KOPT-K1 (cell line): Measurements from ENCODE around the gene CNOT4.

Experiments
- H3K27ac ChIP-seq: fragments of 200-600 bp; sonication (generic); 2 replicates; pipeline ENCODE4 v1.5.1; 2016; ENCODE audit warnings: antibody characterized with exemption, mild to moderate bottlenecking, low read depth, low read length; ENCODE audit not compliant: poor library complexity, severe bottlenecking
- H3K36me3 ChIP-seq: fragments of 200-600 bp; sonication (generic); 2 replicates; pipeline ENCODE4 v1.5.1; 2017; ENCODE audit warnings: antibody characterized with exemption, mild to moderate bottlenecking, low read length, moderate library complexity; ENCODE audit not compliant: insufficient read depth
- H3K9me3 ChIP-seq: fragments of 200-600 bp; sonication (generic); 2 replicates; pipeline ENCODE4 v1.5.1; 2017; ENCODE audit warnings: antibody characterized with exemption, low read length, mild to moderate bottlenecking; ENCODE audit not compliant: insufficient read depth, poor library complexity, severe bottlenecking

Gene CNOT4

DNA sequence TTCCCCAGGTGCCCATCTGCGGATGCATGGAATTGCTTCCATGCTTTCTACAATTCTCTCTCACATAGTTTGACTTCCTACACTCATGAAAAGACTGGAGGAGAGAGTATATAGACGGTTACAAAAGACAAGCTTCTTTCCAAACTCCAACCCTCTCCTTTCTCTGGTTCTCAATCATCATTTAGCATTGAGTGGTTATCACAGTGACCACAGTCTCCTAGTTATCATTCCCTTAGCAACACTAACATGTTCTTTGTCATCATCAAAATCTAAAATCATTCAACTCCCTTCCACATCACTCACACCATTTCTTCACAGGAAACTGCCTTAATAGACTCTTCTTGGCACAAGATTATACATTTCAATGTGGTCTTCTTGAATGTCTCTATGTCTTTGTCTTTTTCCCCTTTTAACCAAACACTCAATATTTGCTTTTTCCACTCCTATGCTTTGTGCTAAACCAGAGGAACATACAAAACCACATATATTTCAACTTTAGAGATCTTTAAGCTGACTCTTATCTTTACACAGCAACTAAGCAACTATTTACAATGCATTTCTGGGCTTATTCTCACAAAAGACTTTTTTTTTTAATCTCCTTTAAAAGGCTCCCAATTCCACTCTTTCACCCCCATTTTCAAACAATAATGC lies 126.3 kb downstream of the CNOT4 start:
- Histone ChIP-seq H3K27ac (no peak overlapping the region), H3K36me3 (peaks cover 17% of the 10 kb centered on the region), H3K9me3 (no peaks in the 10 kb centered on the region)

DNA sequence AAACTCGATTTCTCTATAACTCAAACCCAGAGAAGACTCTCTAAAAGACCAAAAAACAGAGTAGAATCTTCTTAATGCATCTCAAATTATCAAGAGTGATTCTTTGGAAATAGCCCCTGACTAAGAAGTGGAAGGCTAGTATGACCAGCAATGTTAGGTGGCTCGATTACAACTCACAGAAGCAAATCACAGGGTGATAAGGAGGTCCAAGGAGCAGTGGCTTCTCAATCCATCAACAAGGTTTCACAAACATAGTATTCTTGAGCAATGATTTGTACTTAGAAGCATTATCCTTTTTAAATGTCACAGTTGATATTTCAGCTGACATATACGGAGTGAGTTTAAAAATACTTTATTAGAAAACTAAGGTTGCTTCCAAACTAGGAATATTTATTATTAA lies 127.7 kb downstream of the CNOT4 start:
- Histone ChIP-seq H3K27ac (no peak overlapping the region), H3K9me3 (no peaks in the 10 kb centered on the region), H3K36me3 (peaks cover 7% of the 10 kb centered on the region; the same call in 1 of the 2 replicates)

DNA sequence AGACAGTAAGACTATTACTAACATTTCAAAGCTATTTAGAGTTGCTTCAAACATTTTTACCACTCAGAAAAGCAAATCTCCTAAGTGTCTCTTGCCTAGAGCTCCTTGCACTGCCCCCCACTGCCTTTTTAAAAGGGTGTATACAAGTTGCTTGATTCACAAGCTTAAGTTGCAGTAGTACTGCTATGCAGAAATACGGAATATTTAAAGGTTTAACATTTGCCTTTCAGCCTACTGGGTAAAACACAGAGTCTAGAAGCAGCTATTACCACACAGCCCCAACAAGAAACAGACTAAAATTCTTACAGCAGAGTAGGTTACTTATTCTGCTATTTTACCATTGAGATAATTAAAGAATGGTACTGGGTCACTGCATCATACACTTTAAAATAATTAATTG lies 128.5 kb downstream of the CNOT4 start:
- Histone ChIP-seq H3K27ac (no peak overlapping the region), H3K9me3 (no peaks in the 10 kb centered on the region), H3K36me3 (no peaks in the 10 kb centered on the region)

DNA sequence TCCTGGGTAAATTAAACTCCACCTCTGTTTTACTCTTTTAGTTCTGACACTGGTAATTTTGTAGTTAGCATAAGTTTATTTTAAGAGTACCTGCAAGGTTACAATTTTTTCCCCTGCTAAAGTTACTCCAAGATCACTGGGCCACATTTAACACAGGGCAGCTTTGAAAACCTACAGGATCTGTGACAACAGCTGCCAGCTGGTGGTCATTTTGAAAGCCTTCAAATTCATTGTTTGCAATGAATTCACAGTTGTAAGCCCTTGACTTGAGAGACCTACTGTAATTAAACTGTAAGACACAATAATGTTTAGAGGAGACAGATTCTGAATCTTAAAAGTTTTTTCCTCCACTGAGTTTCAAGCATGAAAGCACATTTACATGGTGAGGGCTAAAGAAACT lies 129.6 kb downstream of the CNOT4 start:
- no peak overlapping the region for H3K27ac ChIP-seq
- H3K9me3 ChIP-seq: no peaks in the 10 kb centered on the region
- H3K36me3 ChIP-seq: no peaks in the 10 kb centered on the region

GRCh38 chr7:135377171-135377570 lies 132.7 kb downstream of the CNOT4 start:
- no peaks in the 10 kb centered on the region for H3K36me3 ChIP-seq
- no peak overlapping the region for H3K27ac ChIP-seq
- H3K9me3 ChIP-seq: no peaks in the 10 kb centered on the region

- Histone ChIP-seq H3K27ac (no peak overlapping the region), H3K36me3 (no peaks in the 10 kb centered on the region), H3K9me3 (no peaks in the 10 kb centered on the region)
These were observed 133.8 kb downstream of the CNOT4 start for GRCh38 chr7:135375908-135376699.

GRCh38 chr7:135374736-135375135 lies 135.2 kb downstream of the CNOT4 start:
- H3K27ac ChIP-seq: no peak overlapping the region

DNA sequence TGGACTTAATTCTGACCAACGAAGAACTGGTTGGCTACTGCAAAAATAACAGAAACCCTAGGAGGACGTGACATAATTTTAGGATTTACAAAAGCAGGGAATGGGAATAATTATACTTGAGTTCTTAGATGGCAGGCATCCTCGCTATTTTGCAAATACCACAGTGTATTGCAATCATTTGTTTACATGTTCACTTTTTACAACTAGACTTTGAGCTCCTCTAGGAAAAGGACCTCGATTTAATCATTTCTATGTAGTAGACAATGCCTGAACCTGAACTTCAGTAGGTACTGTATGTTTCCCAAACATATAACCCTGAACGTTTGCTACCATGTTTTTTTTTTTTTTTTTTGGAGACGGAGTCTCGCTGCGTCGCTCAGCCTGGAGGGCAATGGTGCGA lies 137.7 kb downstream of the CNOT4 start:
- no peak overlapping the region for H3K27ac ChIP-seq
- H3K36me3 ChIP-seq: no peaks in the 10 kb centered on the region
- H3K9me3 ChIP-seq: no peaks in the 10 kb centered on the region

More at GRCh38 chr7:135374736-135375135, 135.2 kb downstream of the CNOT4 start:
- Histone ChIP-seq H3K36me3 (no peaks in the 10 kb centered on the region), H3K9me3 (no peaks in the 10 kb centered on the region)

DNA sequence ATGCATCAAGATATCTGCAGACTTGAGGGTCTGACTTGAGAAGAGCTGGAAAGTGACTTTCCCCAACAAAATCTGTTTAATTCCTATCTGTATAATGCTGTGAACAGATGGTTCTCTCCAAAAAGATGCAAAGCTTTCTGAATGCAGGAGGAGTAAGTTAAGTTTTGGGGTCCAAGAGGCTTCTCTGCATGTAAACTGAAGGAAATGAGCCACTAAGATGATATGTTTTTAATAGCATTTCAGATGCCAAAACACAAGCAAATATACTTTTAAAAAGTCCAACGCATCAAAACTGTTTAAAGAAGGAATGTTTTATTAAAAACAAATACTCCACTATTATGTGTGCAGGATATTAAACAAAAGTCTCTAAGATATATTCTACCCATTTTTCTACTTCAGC lies 139.2 kb downstream of the CNOT4 start:
- Histone ChIP-seq H3K27ac (no peak overlapping the region), H3K9me3 (no peaks in the 10 kb centered on the region), H3K36me3 (no peaks in the 10 kb centered on the region)

- Histone ChIP-seq H3K9me3 (no peaks in the 10 kb centered on the region), H3K36me3 (no peaks in the 10 kb centered on the region), H3K27ac (no peak overlapping the region)
These were observed 140.5 kb downstream of the CNOT4 start for GRCh38 chr7:135369405-135369804.

DNA sequence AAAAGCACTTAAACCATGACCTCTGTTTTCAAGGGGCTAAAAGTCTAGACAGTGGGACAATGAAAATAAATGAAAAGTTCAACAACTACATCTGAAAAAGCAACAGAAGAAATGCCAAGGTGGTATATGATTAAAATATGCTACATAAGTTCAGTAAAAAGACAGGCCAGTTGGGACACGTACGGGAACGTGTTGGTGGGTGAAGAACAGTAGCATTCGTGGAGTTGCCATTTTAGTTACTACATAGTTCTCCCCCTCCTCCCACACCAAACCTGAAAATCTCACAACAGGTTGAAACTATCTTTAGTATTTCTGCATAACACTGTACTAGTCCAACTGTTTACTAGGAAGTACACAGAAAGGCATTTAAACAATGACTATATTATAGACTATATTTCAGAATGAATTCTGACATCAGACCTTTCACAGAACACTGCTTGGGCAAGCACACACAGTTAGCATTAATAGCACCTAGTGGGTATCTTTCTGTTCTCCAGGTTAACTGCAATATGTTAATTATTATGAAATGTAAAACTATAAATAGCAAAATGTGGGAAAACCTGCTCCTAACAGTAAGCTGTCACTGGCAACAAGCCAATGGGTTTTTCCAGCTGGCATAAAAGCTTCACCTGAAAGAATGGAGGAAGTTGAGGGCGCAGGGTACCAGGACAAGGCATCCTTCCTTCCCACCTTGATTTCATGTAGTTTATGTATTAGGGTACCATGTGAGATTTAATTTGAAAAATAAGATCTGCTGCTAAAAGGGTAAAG lies 141.3 kb downstream of the CNOT4 start:
- no peak overlapping the region for H3K27ac ChIP-seq
- H3K9me3 ChIP-seq: no peaks in the 10 kb centered on the region
- peaks cover 4% of the 10 kb centered on the region; the same call in 1 of the 2 replicates for H3K36me3 ChIP-seq

DNA sequence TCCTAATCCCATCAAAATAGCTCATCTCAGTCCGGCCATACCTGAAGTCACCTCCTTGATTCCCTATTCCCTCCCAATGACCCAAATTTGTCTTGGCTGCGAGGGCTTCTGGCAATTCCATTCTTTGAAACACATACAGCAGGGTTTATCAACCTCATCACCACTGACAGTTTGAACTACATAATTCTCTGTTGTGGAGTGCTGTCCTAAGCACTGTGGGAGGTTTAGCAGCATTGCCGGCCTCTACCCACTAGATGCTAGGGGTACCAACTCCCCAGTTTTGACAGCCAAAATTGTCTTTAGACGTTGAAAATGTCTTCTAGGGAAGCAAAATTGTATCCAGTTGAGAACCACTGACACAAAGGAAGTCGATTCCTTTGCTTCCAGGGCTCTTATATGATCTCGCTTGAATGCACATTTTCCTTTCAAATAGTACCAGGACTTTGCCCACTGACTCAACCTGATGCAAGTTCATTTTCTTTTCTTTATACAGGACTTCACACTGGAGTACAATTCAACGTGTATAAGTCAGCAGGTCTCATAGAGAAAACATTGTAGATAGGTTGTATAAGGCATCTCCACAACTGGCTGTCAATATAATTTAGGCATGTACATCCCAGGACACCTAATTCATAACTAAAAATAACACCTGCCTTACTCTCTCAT lies 142.9 kb downstream of the CNOT4 start:
- H3K36me3 ChIP-seq: peaks cover 18% of the 10 kb centered on the region
- no peak overlapping the region for H3K27ac ChIP-seq
- no peaks in the 10 kb centered on the region for H3K9me3 ChIP-seq

DNA sequence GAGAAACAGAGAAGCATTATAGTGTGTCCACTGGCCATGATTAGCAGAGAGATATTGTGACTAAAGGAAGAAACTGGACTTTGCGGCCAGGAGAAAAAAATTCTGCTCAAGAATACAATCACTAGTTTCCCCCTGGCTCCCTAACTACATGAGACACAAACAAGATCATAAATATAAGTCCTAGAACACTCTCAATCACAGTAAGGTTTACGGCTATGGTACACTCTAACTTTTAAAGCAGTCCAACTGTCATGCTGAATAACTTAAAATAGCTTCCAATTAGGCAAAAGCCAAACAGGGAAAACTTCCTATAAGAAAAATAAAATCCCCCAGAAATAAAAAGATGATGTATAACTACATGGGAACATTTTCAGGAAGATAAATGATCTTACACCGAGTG lies 144.2 kb downstream of the CNOT4 start:
- H3K27ac ChIP-seq: no peak overlapping the region
- peaks cover 28% of the 10 kb centered on the region for H3K36me3 ChIP-seq
- no peaks in the 10 kb centered on the region for H3K9me3 ChIP-seq

- Histone ChIP-seq H3K27ac (no peak overlapping the region), H3K9me3 (no peaks in the 10 kb centered on the region), H3K36me3 (peaks cover 28% of the 10 kb centered on the region)
These were observed 145.7 kb downstream of the CNOT4 start for GRCh38 chr7:135364206-135364605.

DNA sequence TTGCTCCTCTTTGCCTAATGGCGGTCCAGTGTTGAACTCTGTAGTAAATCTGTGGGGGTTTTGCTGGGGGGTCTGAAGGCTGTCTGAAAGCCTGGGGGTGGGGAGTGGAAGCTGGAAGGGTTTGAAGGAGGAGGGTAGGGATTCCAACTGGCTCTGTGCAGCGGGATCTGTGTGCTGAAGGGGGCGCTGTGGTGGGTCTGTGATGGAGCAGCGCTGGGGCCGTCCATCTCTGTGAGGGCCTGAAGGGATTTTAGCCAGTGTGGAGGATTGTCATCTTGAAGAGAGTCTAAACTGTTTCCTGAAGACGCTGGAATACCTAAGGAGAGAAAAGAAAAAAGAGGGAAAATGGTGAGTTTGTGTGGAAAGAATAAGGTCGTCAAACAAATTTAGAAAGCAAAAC lies 147.0 kb downstream of the CNOT4 start:
- peaks cover 28% of the 10 kb centered on the region for H3K36me3 ChIP-seq
- no peaks in the 10 kb centered on the region for H3K9me3 ChIP-seq
- no peak overlapping the region for H3K27ac ChIP-seq
